Mucosa of descending colon (tissue), 3 donors: ENCODE measurements around the gene WDR46. TPM values are rescaled to one million over a fixed set of nuclear protein-coding genes. Genes with fewer than 3 reads are reported as not detected.
"Not testable (repeated sequence)": the region's sequence is repeated elsewhere in the genome, so short reads cannot be mapped to it uniquely, and the experiment has no call there.

Experiments
- ATAC-seq: fragments of 200-7000 bp; cut with Tn5 transposase; one replicate; pipeline ENCODE4 v1.9.1; 2020; ENCODE audit warnings: mild to moderate bottlenecking, moderate library complexity
- DNase-seq, 3 donors: peaks; one replicate each; pipeline ENCODE4 v3.0.0-alpha.2; 2020
- H3K36me3 ChIP-seq: fragments of 200-600 bp; one replicate; pipeline ENCODE4 v1.8.0; 2021; ENCODE audit warnings: low read depth, mild to moderate bottlenecking
- H3K4me1 ChIP-seq: fragments of 200-600 bp; one replicate; pipeline ENCODE4 v1.8.0; 2021; ENCODE audit warnings: low read depth, mild to moderate bottlenecking
- H3K4me3 ChIP-seq: fragments of 200-600 bp; one replicate; pipeline ENCODE4 v1.8.0; 2021; ENCODE audit warnings: mild to moderate bottlenecking
- H3K9me3 ChIP-seq: fragments of 200-600 bp; one replicate; pipeline ENCODE4 v1.8.0; 2021; ENCODE audit warnings: mild to moderate bottlenecking
- CTCF ChIP-seq: fragments of 200-600 bp; IDR thresholded peaks from one replicate; pipeline ENCODE4 v1.8.0; 2022; ENCODE audit warnings: antibody characterized with exemption, mild to moderate bottlenecking
- intact Hi-C, 2 donors: fragments of 100-400 bp; cut with DNase I in 1 of 2; cut with micrococcal nuclease in 1 of 2; formaldehyde crosslinking; loops; one replicate each; pipeline versions ENCODE4 v1.11.0 to v1.11.1; 2022; cut with DNase I, micrococcal nuclease
- total RNA-seq, 3 donors: library from RNA; stranded (reverse); fragmentation: NEBNext Ultra II Directional in 2 of 3; extraction: Animal tissue kit (Norgen Biotek cat#: 25700) in 2 of 3; gene quantifications; one replicate each; pipeline versions ENCODE4 v1.2.1 to v1.2.4, GENCODE V29; 2021 to 2023
- donor health status: DM: no; HTN: no; CAD: no; lungs with moderate emphysema.
- donor health status: DM: no; HTN: no; CAD: no.
- donor health status: DM: no; HTN: yes; CAD: no.

WDR46 gene
- total RNA-seq, 3 donors from 2014 or later, result 25.5 to 37.9 (median 30.9) TPM

GRCh38 chr6:33288141-33288920, 708 bp downstream of the WDR46 start:
- no peak for DNase-seq
- Histone ChIP-seq H3K4me1 (peaks cover 18% of the 10 kb centered on the region), H3K4me3 (peak overlapping the region; percentile 54), H3K36me3 (no peaks in the 10 kb centered on the region), H3K9me3 (no peaks in the 10 kb centered on the region)
- intact Hi-C loops, result no loop called here
- no peak for TF ChIP-seq CTCF
- ATAC-seq, result no peak

DNA sequence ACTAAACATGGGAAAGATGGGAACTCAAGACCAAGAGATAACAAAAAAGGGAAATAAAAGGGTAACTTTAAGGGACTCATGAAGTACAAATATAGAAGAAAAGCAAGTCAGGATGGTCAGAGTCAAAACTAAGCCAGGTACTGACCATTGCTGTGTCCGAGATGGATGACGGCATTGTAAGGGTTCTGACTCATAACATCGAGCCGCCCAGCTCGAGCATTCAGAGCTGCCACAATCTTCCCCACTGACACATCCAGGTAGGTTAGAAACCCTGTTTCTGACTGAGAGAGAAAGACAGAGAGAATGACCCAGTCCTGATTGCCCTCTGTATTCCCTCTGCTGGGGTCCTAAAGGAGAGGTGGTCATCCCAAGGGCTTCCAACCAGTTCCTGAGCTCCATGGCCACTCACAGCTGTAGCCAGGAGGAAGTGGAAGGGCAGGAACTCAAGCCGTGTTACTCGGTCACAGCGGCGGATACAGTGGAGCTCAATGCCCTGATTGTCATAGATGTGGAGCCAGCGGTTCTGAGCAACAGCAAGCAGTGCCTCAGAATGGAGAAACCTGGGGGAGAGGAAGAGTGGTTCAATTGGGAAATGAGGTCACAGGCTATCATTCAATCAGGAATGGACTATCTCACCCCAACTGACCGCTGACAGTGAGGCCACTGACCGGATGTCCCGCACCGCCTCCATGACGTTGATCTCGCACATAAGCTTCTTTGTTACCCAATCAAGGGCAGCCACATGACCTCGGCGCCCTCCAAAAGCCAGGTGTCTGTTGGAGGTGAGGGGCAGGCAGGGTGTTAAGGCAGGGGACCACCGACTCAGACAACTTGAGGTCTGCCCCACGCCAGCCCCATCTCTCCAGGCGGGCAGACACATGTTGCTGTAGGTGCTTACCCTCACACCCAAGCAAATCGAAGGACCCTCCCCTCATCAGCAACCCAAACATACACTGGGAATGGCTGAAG, 1.8 kb downstream of the WDR46 start:
- peaks cover 18% of the 10 kb centered on the region for H3K4me1 ChIP-seq
- H3K36me3 ChIP-seq, result no peaks in the 10 kb centered on the region
- DNase-seq (peak in 1 of 3 donors; percentile 34), ATAC-seq (no peak)
- intact Hi-C loops, result no loop called here
- H3K9me3 ChIP-seq, result no peaks in the 10 kb centered on the region
- TF ChIP-seq CTCF, result no peak
- no peak overlapping the region for H3K4me3 ChIP-seq

GRCh38 chr6:33285214-33285613, 3.8 kb downstream of the WDR46 start:
- ATAC-seq, H3K36me3 ChIP-seq, H3K4me3 ChIP-seq, DNase-seq, intact Hi-C loops, H3K4me1 ChIP-seq, H3K9me3 ChIP-seq: not testable (repeated sequence)

- DNase-seq (no peak), ATAC-seq (no peak)
- Histone ChIP-seq H3K4me1 (peaks cover 18% of the 10 kb centered on the region), H3K36me3 (no peaks in the 10 kb centered on the region), H3K4me3 (no peak overlapping the region), H3K9me3 (no peaks in the 10 kb centered on the region)
- no peak for TF ChIP-seq CTCF
- intact Hi-C loops, result no loop called here
Measured at GRCh38 chr6:33280539-33280938, 8.5 kb downstream of the WDR46 start.

DNA sequence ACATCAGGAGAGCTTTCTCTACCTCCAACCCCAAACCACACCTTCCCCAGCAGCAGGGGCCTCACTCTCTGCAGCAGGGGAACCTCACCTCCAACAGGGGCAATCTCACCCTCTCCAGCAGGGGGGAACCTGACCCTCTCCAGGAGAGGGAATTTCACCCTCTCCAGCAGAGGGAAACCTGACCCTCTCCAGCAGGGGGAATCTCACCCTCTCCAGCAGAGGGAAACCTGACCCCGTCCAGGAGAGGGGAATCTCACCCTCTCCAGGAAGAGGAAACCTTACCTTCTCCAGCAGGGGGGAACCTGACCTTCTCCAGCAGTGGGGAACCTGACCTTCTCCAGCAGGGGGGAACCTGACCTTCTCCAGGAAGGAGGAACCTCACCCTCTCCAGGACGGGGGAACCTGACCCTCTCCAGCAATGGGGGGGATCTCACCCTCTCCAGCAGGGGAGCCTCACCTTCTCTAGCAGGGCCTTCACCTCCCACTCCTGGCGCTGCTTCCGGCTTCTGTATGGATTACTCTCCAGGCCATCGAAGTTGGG, 9.0 kb downstream of the WDR46 start:
- DNase-seq, result no peak
- no peaks in the 10 kb centered on the region for H3K9me3 ChIP-seq
- no peak overlapping the region for H3K4me3 ChIP-seq
- H3K36me3 ChIP-seq, result no peaks in the 10 kb centered on the region
- H3K4me1 ChIP-seq, result peaks cover 20% of the 10 kb centered on the region
- ATAC-seq, result peak; percentile 5
- TF ChIP-seq CTCF, result no peak
- intact Hi-C loops, result no loop called here
